Stimulated activated naive CD8-positive, alpha-beta T cell treated with anti-CD3 and anti-CD28 coated beads, Interleukin-15, Interleukin-2, amounts not matched to agents 100 U/mL and 50 U/mL, for 24 hours (primary cell): ENCODE measurements around the gene MAP6.
"Not testable (repeated sequence)": the region's sequence is repeated elsewhere in the genome, so short reads cannot be mapped to it uniquely, and the experiment has no call there.

Source experiments
- ATAC-seq: fragments of 150-1000 bp; cut with Tn5 transposase; one replicate; pipeline ENCODE4 v1.10.0; 2021
- DNase-seq: peaks from one replicate; pipeline ENCODE4 v3.0.0; 2021

MAP6 gene

GRCh38 chr11:75668451-75669297, at the start of gene MAP6:
Gene MAP6, minus strand, starts transcription at chr11:75669038. Its CDS starts 669 bp downstream, at chr11:75668369.
- peak; percentile 37 for ATAC-seq
- peak; percentile 32 for DNase-seq

DNA sequence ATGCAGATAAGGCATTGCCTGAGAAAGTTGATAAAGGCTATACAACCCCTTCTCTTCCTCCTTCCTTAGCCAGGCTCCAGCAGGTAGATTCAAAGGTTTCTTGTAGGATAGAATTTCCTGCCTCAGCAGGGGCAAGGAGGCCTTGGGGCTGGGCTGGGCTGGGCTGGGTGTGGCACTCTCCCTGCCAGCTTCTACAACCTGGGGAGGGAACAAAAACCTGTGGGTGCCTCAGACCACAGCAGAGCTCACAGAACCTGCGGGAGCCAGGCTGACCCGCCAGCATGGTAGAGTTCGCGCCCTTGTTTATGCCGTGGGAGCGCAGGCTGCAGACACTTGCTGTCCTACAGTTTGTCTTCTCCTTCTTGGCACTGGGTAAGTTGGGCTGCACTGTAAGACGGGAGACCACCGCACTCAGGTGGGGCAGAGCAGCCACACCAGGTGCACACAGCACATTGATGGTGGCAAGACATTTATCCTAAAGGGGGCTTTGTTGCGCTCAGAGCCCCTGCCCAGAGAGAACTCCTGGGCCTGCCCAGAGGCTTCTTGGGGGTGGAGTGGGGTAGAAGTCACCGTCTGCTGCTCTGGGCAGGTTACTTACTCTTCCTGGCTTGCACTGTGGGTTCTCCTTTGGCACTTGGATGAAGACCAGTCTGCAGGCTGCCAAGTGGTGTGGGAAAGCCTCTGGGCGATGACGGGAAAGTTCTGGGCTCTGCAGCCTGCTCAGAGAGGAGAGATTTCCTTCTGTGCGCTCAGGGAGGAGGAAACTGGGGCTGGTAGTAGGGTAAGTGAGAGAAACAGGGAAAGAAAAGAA, 49.0 kb upstream of the MAP6 start, which contains the start of gene MOGAT2:
Gene MOGAT2, plus strand, starts transcription at position 231 of the 811 bp plus-strand sequence. Its CDS starts 51 bp downstream, at position 282.
- ATAC-seq: no peak
- DNase-seq: no peak

DNA sequence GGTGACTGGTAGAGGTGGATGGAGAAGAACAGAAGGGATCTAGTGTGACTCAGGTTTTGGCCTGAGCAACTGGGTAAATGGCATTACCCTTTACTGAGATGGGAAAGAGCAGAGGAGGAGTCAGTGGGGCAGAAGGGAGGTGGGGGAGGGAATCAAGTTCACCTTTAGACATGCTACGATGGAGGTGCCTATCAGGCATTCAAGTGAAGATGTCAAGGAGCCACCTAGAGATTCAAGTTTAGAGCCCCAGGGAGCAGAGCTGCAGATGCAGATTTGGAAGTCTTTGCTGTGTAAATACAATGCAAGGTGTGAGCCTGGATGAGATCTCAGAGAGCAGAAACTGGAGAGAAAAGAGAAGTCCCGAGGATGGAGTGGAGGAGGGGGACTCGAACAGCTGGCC, 47.8 kb upstream of the MAP6 start:
- ATAC-seq (no peak), DNase-seq (no peak)

- no peak for ATAC-seq
- no peak for DNase-seq
Measured at GRCh38 chr11:75715688-75716087, 46.9 kb upstream of the MAP6 start.

GRCh38 chr11:75714211-75714610, 45.4 kb upstream of the MAP6 start:
- no peak for DNase-seq
- no peak for ATAC-seq

GRCh38 chr11:75706260-75706729, 37.5 kb upstream of the MAP6 start:
- ATAC-seq (peak; percentile 88), DNase-seq (peak; percentile 73)

DNA sequence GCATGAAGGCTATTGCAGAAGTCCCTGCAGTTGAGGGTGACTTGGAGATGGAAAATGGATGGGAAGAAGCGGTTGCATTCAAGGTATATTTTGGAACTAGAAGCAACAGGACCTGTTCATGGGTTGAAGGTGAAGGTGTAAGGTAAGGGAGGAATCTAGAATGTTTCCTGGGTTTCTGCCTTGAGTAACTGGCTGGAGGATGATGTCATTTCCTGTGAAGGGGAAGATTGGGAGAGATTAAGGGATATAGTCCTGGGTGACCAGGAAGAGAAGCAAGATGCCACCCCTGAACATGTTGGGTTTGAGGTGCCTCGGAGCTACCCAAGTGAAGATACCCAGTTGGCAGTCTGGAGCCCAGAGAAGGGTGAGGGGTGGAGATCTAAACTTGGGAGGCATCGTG, 36.7 kb upstream of the MAP6 start:
- no peak for ATAC-seq
- no peak for DNase-seq

GRCh38 chr11:75703695-75704237, 34.9 kb upstream of the MAP6 start:
- ATAC-seq: no peak
- no peak for DNase-seq

- no peak for ATAC-seq
Measured at GRCh38 chr11:75700940-75701339, 32.1 kb upstream of the MAP6 start.

GRCh38 chr11:75697906-75698581, 29.2 kb upstream of the MAP6 start:
- no peak for ATAC-seq
- no peak for DNase-seq

More at GRCh38 chr11:75700940-75701339, 32.1 kb upstream of the MAP6 start:
- no peak for DNase-seq

- ATAC-seq: no peak
- DNase-seq: no peak
Measured at GRCh38 chr11:75691804-75692203, 23.0 kb upstream of the MAP6 start.

GRCh38 chr11:75689863-75690609, 21.2 kb upstream of the MAP6 start:
- ATAC-seq (peak; percentile 73), DNase-seq (no peak)

DNA sequence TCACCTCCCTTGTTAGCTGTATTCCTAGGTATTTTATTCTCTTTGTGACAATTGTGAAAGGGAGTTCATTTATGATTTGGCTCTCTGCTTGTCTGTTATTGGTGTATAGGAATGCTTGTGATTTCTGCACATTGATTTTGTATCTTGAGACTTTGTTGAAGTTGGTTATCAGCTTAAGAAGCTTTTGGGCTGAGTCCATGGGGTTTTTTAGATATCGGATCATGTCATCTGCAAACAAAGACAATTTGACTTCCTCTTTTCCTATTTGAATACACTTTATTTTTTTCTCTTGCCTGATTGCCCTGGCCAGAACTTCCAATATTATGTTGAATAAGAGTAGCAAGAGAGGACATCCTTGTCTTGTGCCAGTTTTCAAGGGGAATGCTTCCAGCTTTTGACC, 15.0 kb upstream of the MAP6 start:
- not testable (repeated sequence) for ATAC-seq, DNase-seq

- DNase-seq (no peak), ATAC-seq (no peak)
Measured at GRCh38 chr11:75679566-75679965, 10.7 kb upstream of the MAP6 start.

GRCh38 chr11:75678620-75679259, 9.9 kb upstream of the MAP6 start:
- ATAC-seq (no peak), DNase-seq (no peak)

GRCh38 chr11:75677909-75678308, 9.1 kb upstream of the MAP6 start:
- no peak for DNase-seq
- ATAC-seq: no peak

DNA sequence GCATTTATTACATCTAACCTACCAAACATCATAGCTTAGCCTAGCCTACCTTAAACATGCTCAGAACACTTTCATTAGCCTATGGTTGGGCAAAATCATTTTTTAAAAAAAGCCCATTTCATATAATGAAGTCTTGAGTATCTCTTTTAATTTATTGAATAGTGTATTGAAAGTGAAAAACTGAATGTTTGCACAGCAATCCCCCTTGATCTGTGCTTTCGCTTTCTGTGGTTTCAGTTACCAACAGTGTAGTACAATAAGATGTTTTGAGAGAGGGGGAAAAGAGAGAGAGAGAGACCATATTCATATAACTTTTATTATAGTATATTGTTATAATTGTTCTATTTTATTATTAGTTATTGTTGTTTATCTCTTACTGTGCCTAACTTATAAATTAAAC, 8.4 kb upstream of the MAP6 start:
- ATAC-seq: no peak
- no peak for DNase-seq

DNA sequence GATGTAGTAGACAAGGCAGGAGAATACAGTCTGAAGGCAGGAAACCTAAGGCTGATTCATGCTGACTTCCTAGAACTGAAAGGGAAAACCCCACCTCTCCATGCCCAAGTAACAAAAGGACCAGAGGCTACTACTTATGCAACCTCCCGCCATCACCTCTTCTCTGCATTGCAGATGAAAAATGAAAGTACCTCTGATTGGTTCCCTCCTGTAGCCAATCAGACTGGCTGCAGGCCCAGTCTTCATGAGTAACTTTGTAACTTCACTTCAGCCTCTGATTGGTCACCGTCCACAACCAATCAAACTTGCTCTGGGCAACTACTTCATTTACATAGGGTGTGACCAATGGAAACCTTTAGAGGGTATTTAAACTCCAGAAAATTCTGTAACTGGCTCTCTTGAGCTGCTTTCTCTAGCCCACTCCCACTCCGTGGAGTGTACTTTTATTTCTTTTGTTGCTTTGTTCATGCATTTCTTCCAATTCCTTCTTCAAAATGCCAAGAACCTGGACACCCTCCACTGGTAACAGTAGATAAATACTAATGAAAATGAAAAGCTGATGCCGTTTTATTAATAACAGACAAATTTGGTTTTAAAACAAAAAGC, 5.2 kb upstream of the MAP6 start:
- peak; percentile 91 for ATAC-seq

GRCh38 chr11:75667831-75668450, 897 bp downstream of the MAP6 start:
- peak; percentile 46 for DNase-seq
- ATAC-seq: peak; percentile 45

More for the DNA sequence above, 5.2 kb upstream of the MAP6 start:
- peak; percentile 30 for DNase-seq
